HG02610 (cell line): ENCODE measurements around the gene RARRES2.

ENCODE experiments used
- ATAC-seq: cut with Tn5 transposase; IDR thresholded peaks from one replicate; pipeline ENCODE4 v1.9.1; 2021; ENCODE audit warnings: mild to moderate bottlenecking, moderate library complexity; ENCODE audit not compliant: unreplicated experiment

The RARRES2 gene

DNA sequence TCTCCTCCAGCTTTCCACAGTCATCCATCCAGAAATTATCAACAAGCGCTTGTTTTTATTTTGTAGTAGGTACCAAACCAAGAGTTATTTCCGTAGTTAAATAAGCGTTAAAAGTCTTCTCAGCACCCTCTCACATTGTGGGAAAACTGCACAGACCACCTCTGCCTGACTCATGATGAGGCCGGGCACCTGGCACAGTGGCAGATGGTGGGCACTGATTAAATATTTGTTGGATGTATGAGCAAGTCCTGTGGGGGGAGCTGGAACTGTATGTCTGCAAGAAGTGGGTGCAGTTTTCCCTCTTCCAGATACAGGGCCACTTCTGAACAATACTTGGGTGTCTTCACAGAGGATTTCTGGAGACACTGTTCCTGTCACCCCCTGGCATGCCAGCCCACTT lies 21.9 kb upstream of the RARRES2 start:
- ATAC-seq = no peak

DNA sequence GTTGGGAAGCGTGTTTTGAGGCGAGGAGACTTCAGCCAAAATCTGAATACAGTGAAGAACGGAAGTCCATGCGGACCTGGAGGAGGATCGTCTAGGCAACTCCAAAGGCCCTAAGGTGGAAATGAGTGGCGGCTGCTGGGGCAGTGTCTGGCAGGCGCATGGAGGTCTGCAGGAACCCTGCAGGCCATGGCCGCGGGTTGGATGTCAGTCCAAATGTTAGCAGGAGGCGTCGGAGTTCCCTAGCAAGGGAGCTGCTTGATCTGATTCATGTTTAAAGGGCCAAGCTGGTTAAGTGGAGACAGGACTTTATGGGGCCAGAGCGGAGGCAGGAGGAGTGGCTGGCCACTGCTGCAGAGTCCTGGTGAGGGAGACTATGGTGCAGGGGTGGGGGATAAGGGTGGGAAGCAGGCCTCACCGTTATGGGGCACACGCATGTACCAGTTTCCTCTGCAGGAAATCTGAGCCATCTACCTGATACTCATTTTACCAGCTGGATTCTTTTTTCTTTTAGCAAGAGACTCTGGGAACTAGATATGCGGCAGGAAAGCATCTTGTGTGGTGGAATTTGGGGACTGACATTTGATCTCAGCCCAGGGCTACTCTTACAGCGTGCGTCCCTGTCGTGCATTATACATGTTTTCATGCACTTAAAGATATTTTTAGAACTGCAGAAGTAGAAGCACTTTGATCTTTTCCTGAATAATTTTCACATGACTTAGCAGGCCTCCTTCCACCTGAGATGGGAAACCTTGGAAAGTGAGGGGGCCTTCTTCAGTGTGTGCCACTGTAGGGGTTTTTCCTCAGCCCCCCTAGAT lies 20.6 kb upstream of the RARRES2 start:
- ATAC-seq = no peak

DNA sequence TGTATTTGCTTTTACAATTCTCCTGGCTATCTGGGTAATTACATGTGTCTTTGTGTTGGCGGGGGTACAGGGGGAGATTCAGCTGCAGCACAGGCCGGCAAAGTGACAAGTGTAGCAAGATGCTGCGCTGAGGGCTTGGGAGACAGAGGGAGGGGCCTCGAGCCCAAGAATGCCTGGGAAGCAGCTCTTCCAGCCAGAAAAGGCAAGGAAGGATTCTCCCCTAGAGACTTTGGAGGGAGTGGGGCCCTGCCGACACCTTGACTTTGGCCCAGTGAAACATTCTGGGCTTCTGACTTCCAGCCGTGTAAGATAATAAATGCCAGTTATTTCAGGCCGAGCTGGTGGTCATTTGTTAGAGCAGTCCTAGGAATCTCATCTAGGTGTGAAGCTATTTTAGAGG lies 20.0 kb upstream of the RARRES2 start:
- no peak for ATAC-seq

DNA sequence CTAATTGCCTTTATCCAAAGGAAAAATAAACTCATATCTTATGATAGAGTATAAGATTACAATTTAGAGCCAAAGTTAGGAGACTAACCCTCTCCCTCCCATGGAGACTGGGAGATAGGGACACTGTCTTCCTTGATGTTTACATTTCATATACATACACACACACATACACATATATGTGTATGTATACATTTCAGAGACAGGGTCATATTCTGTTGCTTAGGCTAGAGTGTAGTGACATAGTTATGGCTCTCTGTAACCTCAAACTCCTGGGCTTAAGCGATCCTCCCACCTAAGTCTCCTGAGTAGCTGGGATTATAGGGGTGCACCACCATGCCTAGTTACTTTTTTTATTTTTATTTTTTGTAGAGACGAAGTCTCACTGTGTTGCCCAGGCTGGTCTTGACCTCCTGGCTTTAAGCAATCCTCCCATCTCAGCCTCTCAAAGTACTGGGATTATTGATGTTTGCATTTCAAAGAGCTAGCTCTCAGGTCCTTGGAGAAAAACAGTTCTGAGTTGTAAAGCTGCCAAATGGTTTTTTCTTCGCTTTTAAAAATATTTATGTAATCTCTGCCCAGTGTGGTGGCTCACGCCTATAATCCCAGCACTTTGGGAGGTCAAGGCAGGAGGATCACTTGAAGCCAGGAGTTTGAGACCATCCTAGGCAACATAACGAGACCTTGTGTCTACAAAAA lies 19.1 kb upstream of the RARRES2 start:
- no peak for ATAC-seq

DNA sequence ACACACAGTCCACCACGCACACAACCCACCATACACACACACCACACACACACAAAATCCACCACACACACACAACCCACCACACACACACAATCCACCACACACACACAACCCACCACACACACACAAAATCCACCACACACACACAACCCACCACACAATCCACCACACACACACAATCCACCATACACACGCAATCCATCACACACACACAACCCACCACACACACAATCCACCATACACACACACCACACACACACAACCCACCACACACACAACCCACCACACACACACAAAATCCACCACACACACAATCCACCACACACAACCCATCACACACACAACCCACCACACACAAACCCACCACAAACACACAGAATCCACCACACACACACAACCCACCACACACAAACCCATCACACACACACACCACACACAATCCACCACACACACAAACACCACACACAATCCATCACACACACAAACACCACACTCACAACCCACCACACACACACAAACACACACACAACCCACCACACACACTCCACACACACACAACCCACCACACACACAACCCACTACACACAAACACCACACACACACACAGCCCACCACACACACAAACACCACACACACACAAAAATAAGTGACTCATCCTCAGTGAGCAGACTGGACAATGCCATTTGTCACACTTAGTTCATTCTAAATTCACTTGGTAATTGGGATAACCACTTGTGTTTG lies 18.4 kb upstream of the RARRES2 start:
- no peak for ATAC-seq

GRCh38 chr7:150358988-150359621 lies 17.7 kb upstream of the RARRES2 start:
- no peak for ATAC-seq

DNA sequence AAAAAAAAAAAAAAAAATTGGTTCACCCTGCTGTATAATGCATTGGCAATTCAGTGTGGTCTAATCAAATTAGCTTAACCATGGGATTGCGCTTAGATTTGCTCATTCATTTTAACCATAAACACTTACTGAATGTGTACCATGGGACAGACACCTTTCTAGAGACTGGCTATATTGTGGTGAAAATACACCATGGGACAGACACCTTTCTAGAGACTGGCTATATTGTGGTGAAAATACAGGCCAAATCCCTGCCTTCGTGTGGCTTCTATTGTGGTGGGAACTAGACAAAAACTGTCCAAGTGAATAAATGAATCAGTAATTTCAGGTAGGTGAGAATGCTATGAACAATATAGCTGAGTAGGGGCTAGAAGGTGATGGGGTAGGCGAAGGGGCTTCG lies 17.0 kb upstream of the RARRES2 start:
- no peak for ATAC-seq

DNA sequence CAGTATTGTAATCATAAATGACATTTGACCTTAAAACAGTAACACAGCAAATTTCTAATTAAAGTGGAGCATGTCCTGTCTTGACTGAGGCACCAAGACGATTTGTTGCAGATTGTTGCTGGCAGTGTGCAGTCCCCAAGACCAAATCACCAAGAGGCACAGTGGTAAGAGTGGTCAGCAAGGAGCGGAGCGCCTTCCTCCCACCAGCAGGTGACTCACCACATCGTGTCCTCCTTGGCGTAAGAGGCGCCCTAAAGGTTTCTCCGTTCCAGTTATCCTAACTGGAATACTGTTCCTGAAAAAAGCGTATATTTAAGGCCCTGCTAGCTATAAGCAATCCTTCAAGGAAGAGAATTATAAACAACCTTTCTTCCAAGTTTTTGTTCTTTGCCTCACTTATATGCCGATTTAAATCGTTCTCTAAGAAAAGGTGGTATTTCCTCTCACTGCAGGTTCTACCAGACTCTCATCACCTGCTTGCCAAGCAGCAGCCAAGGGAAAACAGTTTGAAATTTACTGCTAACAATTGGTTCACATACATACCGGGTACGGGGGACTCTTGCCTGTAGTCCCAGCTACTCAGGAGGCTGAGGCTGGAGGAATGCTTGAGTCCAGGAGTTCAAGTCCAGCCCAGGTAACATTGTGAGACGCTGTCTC lies 16.5 kb upstream of the RARRES2 start:
- peak; percentile 17 for ATAC-seq

DNA sequence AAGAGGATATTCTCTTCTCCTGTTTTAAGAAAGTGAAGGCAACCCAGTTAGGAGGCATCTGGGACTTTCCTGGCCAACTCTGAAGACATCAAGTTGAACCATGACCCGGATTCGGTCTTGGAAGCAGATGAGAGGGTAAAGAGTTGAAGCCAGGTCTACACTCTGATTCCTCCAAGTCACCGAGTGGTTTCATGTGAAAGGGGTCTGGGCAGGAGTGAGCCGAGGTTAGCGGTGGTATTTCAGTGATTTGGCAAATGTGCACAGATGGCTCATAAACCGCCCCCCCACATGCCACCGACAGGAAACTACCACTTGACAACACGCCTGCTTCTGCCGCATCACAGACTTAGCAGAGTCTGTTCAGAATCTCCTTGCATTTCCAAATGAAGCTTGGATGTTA lies 15.8 kb upstream of the RARRES2 start:
- ATAC-seq = peak; percentile 42

DNA sequence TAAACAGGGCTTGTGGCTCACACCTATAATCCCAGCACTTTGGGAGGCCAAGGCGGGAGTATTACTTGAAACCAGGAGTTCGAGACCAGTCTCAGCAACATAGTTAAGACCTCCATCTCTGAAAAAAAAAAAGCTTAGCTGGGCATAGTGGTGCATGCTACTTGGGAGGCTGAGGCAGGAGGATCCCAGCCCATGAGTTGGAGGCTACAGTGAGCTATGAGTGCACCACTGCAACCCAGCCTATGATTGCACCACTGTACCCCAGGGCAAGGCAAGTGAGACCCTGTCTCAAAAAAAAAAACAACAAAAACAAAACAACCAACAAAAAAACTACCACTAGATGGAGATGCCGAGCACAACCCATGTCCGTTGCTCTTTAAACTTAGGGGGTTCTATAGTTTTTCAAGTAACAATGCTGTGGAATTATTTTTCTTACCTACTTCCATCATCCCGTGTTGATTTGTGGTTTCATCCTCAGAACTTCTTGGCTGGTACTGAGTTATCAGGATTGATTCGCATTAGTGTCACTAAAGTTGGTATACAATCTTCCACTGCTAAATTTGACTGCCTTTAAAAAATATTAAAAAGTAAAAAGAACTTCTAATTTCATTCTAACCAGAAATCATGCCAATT lies 15.0 kb upstream of the RARRES2 start:
- ATAC-seq = no peak

- ATAC-seq = no peak
These were observed 14.2 kb upstream of the RARRES2 start for GRCh38 chr7:150355666-150356059.

- ATAC-seq = no peak
These were observed 10.3 kb upstream of the RARRES2 start for GRCh38 chr7:150351587-150352194.

- ATAC-seq = no peak
These were observed 5.5 kb upstream of the RARRES2 start for GRCh38 chr7:150346922-150347321.

DNA sequence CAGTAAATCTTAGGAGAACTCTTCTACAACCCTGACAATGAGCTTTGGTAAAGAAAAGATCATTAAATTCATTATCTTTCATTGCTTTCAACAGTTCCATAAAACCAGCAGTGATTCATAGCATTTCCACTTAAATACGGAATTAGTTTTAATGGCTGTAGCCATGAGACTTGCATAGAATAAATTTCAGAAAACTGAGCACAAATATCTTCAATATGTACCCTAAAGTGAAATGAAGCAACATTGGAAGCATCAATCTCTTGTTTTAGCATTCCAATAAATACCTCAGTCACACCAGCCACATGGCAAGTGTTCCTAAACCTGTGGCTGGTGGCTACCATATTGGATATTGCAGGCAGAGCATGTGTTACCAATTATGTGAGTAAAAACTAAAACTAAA lies 3.6 kb upstream of the RARRES2 start:
- ATAC-seq = no peak

DNA sequence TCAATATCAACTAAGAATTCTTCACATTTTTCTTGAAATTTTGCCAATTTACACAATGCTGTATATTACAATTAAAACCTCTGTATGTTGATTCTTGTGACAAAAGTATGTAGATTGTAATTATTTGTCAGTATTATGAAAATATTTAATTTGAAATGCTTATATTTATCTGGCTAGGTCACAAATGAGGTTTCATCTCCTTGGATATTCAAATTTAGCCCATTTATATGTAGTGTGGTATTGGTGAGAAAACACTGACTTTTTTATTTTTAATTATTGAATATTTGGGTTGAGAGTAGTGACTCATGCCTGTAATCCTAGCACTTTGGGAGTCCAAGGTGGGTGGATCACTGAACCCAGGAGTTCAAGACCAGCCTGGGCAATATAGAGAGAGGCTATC lies 2.9 kb upstream of the RARRES2 start:
- ATAC-seq = no peak

- no peak for ATAC-seq
These were observed 1.8 kb upstream of the RARRES2 start for GRCh38 chr7:150343225-150343624.

- ATAC-seq = no peak
These were observed 636 bp upstream of the RARRES2 start for GRCh38 chr7:150342121-150342408.

- ATAC-seq = no peak
These were observed 560 bp downstream of the RARRES2 start for GRCh38 chr7:150340875-150341262.

DNA sequence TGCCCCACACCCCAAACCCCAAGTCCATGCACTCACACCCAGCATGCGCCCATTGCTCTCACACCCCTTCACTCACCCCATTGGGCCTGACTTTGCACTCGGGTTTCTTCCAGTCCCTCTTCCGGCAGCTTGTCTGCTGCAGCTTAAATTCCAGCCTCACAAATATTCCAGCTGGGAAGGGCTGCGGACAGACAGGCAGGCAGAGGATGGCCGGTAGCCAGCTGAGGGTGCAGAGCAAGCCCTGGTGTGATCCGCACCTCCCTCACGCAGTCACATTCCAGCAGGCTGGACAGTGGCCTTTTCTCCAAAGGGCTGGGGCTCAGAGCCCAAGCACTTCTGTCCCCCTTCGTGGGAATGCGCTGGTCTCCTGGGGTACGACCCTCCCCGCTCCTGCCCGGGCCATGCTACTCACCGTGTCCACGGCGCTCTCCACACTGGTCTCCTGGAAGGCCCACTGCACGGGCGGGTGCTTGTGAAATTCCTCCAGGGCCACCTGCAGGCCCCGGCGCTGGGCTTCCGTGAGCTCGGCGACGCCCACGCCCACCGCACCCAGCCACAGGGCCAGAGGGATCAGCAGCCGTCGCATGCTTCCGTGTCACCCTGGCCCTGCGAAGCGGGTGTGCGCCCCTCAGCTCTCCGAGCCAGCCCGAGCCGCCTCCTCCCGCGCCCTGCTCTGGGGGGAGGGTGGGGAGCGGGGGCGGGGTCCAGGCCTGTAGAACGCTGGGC lies 1.2 kb downstream of the RARRES2 start:
- no peak for ATAC-seq

- ATAC-seq = no peak
These were observed 2.0 kb downstream of the RARRES2 start for GRCh38 chr7:150339409-150339809.
